ENCODE results near the gene POSTN.

GRCh38 chr13:37608750-37609339, 10.3 kb upstream of the POSTN start:
- TF ChIP-seq CTCF (conservative IDR thresholded peaks at IDR 0.05; ENCODE audit: low read depth, low read length) = peak; percentile 54
- no peak for TF ChIP-seq POLR2A (IDR thresholded peaks at IDR 0.05; ENCODE audit: low read depth, low read length)
- no peak for TF ChIP-seq RCOR1 (IDR thresholded peaks at IDR 0.05; ENCODE audit: insufficient replicate concordance, low read length)
- TF ChIP-seq RAD21 (IDR thresholded peaks at IDR 0.05; ENCODE audit: low read length) = peak; percentile 39
- TF ChIP-seq, protein P1, sequence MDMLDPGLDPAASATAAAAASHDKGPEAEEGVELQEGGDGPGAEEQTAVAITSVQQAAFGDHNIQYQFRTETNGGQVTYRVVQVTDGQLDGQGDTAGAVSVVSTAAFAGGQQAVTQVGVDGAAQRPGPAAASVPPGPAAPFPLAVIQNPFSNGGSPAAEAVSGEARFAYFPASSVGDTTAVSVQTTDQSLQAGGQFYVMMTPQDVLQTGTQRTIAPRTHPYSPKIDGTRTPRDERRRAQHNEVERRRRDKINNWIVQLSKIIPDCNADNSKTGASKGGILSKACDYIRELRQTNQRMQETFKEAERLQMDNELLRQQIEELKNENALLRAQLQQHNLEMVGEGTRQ (IDR thresholded peaks at IDR 0.05; ENCODE audit: low read depth, low read length) = no peak
- no peak for TF ChIP-seq NFE2L2 (IDR thresholded peaks at IDR 0.05; ENCODE audit: low read depth, low read length)
- no peak for TF ChIP-seq CHD1 (IDR thresholded peaks at IDR 0.05; ENCODE audit: low read depth, low read length)
- TF ChIP-seq RFX5 (IDR thresholded peaks at IDR 0.05; ENCODE audit: low read depth, low read length) = no peak
- TF ChIP-seq SMC3 (IDR thresholded peaks at IDR 0.05; ENCODE audit: low read depth, low read length) = peak; percentile 40; the same call in 1 of the 2 replicates
- no peak for TF ChIP-seq MAZ (IDR thresholded peaks at IDR 0.05; ENCODE audit: borderline replicate concordance, low read depth, low read length)
- no peak for TF ChIP-seq ELK1 (IDR thresholded peaks at IDR 0.05; ENCODE audit: borderline replicate concordance, low read depth, low read length)
- TF ChIP-seq MXI1 (IDR thresholded peaks at IDR 0.05; ENCODE audit: borderline replicate concordance, low read depth, low read length) = no peak
